ENCODE results near the gene AKIP1.
"Not testable (repeated sequence)": the region's sequence is repeated elsewhere in the genome, so short reads cannot be mapped to it uniquely, and the experiment has no call there.

AKIP1 gene, protein sequence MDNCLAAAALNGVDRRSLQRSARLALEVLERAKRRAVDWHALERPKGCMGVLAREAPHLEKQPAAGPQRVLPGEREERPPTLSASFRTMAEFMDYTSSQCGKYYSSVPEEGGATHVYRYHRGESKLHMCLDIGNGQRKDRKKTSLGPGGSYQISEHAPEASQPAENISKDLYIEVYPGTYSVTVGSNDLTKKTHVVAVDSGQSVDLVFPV

DNA sequence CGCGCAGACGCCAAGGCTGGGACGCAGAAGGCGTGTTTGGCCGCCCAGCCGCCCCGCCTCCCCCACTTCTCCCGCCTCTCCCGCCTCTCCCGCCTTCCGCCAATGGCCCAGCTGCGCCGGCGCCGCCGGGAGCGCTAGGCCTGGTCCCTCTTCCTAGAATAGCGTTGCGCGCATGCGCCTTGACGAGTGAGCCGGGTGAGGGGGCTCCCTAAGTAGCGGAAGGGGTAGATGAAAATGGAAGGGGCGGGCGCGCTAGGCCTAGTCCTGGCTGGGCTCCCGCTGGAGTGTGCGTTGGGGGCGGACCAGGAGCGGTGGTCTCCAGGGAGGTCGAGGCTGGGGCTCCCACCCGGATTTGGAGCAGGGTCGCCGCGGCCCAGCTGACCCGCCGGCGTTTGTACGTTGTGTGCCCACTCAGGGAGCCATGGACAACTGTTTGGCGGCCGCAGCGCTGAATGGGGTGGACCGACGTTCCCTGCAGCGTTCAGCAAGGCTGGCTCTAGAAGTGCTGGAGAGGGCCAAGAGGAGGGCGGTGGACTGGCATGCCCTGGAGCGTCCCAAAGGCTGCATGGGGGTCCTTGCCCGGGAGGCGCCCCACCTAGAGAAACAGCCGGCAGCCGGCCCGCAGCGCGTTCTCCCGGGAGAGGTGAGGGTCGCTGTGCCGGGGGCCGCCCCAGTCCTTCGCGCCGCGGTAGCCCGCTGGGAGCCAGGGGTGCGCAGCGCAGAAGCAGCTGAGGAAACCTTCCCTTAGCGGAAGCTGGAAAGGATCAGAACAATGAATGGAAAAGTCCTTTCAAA is at the start of gene AKIP1:
AKIP1 (plus strand) TSS at position 161 of the 795 bp plus-strand sequence; CDS start at position 422, 261 bp downstream.
- in situ Hi-C loops (cut with MboI; ENCODE audit: low sequenced_read_pairs), result no loop called here

DNA sequence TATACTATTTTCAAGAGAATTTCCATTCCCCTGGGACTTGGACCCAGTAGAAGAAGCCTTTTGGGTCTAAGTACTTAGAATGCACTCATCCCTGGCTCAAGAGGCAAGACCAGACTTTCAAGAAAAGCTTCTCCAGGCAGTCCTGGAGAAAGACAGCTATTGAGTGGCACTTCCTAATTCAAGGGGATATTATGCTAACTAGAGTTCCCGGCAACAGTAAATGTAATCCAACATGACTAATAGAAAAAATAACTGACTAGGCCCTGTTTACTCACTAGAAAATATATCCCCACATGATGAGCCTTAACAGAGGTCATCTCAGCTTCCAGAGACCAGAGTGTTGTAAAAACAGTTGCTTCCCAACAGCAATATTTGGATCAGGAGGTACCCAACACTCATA is 47.2 kb upstream of the AKIP1 start:
- in situ Hi-C loops (cut with MboI; ENCODE audit: low sequenced_read_pairs), result no loop called here

DNA sequence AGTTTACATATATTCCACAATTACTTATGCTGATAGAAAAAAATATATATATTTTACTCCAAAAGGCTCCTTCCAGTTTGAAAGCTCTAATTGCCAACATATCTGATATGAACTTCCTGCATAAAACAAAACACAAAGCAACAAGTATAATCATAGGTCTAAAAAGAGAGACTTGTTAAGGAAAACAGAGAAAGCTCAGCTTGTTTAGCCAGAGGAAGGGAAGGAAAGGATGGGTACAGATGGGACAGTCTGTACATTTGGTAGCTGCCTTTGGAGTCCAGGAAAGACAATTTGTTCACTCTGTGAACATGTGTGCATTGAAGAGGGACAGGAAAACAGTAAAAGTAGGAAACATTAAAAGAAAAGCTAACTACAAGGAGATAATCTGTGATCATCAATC is 45.7 kb upstream of the AKIP1 start:
- in situ Hi-C loops (cut with MboI; ENCODE audit: low sequenced_read_pairs), result no loop called here

DNA sequence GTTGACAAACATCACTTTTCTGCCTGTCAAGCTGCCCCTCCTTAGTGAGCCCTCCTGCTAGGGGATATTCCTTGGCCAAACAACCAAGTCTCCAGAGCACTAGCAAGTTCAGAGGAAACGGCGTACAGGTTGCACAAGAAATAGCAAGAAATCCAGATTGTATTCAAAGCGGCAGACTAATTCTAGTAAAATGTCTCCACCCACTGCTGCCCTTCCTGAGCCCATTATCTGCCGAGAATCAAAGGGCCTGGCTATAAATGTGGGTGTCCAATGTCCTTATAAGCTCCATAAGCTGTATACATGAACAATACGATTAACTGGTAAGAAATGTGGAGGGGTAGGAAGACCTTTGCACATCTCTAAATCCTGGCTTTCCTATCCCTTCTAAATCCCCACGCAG is 44.0 kb upstream of the AKIP1 start:
- in situ Hi-C loops (cut with MboI; ENCODE audit: low sequenced_read_pairs), result no loop called here

DNA sequence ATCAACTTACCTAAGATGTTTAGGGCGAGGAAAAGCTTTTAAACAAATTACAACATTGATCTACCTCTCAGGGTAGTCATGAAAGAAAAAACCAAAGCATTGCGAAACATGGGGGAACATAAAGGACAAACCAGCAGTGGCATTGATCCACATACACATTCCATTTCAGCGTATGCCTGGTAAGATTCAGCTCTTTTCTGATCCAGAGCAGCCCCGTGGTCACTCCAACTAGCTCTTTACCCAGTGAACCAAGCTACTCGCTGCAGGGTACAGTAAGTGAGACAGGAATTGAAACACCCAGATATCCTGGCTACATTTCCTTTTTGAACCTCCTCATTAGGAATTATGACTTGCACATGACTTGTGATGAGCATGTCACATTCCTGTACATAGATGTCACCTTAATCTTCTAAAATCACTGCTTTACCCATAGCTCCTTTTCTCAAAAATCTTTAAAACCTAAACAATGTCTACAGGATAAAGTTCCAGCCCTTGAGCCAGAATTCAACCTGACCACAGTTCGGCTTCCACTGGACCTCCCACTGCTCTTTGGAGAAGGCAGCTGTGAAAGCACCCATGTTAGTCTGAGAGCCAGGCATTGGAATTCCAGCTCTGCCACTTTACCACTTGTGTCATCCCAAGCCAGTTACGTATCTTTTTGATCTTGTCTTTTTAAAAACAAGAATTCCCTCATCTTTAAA is 42.9 kb upstream of the AKIP1 start:
- in situ Hi-C loops (cut with MboI; ENCODE audit: low sequenced_read_pairs), result no loop called here

DNA sequence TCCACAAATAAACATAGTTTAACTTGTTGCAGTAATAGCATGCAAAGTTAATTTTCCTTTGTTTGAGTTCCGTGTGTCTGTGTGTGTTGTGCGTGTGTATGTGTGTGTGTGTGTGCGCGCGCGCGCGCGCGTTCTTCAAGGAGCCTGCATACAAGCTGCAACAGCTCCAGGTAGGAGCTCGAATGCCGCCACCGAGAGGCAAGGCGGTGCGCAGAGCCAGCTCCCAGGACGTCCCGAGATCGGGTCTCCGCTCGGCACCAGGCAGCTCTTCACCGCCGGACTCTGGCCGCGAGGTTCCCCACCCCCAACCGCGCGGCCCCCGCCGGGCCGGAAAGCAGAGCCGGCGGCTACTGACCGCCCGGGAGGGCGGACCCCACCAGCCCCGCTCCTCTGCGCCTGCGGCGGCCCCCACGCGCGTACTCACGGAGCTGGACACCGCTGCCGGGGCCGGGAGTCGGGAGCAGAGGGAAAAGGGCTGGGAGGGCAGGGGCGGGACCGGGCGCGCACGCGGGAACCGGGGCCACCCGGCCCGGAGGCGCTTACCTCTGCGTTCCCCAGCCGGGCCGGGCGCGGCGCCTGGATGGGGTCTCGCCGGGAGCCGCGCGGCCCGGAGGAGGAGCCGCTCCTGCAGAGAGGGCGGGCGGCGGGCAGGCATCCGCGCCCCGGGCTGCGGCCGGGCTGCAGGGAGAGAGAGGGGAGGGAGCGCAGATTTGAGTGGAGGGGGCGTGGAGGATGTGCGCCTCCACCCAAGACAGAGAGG is 40.4 kb upstream of the AKIP1 start:
- in situ Hi-C loops (cut with MboI; ENCODE audit: low sequenced_read_pairs), result no loop called here

DNA sequence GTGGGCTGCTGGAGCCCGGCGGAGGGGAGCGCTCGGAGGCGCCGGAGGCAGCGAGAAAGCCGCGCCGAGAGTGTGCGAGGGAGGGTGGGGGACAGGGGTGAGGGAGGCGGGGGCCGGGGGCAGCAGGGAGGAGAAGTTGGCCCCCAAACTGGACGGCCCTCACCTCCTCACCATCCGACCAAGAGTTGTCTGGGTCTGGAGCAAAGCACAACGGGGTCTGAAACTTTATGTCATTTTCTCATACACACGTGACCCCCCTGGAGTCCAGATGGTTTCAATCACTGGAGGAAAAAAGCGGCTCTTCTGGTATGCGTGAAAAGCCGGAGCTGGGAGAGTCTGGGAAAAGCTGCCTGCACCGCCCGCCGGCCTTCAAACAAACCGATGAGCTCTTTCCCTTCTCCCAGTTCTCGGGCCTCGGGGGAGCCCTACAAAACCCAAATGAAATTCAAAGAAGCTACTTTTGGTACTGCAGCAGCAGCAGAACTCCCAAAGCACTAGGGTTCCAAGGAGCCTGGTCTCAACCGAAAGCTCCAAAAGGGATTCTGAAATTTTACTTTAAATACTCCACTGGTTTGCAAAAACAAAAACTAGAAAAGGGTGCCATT is 39.7 kb upstream of the AKIP1 start:
- in situ Hi-C loops (cut with MboI; ENCODE audit: low sequenced_read_pairs), result no loop called here

DNA sequence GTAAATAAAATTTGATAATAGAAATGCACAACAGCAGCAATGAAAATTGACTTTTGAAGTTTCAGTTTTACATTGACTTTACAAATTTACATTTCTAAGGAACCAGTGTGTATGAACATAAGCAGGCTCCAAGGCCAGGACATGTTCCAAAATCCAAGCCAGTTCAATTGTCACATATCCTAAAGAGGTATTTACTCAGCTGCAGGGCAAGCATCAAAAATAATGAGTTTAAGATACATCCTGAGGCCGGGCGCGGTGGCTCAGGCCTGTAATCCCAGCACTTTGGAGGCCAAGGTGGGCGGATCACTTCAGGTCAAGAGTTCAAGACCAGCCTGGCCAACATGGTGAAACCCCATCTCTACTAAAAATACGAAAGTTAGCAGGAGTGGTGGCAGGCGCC is 39.0 kb upstream of the AKIP1 start:
- in situ Hi-C loops (cut with MboI; ENCODE audit: low sequenced_read_pairs), result no loop called here

DNA sequence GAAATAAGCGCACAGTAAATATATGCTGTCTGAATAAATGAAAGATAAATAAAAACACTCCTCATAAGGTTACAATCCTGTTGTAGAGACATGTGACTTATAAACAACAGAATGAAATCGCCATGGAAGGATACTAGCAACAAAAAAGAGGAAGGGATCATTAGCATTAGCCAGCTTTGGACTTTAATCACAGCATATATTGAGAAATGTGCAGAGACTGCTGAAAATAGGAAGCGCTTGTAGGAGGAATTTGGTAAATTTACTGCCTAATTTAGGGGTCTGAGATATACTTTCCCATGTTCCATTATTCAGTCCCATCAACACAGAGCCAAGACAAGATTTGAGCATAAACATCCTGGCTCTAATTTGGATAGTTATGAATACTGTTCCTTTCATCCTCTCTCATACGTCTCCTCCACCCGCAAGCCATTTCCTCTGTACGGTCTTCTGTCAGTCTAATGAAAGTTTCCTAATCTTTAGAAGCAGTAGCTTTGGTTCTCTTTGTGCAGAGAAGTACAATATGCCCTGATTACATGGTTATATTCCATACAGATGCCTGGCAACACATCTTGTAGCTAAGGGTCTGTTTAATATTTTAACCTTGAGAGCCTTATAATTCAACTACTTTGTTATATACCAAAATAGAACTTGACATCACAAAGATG is 37.1 kb upstream of the AKIP1 start:
- in situ Hi-C loops (cut with MboI; ENCODE audit: low sequenced_read_pairs), result no loop called here

DNA sequence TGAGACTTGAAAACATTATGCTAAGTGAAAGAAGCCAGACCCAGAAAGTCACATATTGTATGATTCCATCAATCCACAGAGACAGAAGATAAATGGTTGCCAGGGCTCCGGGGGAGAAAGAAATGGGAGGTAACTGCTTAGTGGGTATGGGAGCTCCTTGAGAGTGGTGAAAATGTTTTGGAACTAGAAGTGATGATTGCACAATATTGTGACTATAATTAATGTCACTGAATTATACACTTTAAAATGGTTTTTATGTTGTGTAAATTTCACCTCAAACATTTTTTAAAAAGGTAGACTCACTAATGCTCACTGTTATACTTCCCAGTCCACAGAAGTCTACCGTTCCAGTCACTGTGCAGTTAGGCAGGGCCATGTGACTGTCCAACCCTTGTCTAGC is 32.2 kb upstream of the AKIP1 start:
- in situ Hi-C loops (cut with MboI; ENCODE audit: low sequenced_read_pairs), result no loop called here

DNA sequence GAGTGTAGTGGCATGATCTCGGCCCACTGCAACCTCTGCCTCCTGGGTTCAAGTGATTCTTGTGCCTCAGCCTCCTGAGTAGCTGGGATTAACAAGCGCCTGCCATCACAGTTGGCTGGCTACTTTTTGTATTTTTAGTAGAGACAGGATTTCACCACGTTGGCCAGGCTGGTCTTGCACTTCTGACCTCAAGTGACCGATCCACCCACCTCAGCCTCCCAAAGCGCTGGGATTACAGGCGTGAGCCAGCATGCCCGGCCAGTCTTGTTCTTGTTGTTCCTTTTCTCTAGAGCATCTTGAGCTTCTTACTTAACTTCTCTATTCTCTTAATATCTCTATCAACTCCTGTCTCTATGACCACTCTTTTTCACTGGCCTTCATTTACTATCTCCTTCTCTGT is 29.4 kb upstream of the AKIP1 start:
- in situ Hi-C loops (cut with MboI; ENCODE audit: low sequenced_read_pairs), result not testable (repeated sequence)

DNA sequence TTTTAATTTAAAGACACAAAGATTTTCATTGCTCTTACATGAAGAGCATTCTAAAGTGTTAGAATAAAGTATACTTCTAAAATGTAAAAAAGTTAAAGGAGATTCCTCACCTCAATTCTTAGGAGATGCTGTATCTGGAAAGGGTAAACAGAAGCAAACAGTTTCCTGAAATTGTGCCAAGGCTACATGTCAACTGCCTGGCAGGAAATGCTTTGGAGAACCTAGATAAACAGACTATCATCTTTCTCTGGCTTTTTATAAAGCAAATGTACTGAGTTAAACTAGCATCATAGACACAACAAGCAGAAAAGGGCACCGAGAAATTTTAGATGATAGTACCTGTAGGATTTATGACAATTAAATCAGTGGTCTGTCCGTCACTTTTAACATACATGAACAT is 24.7 kb upstream of the AKIP1 start:
- in situ Hi-C loops (cut with MboI; ENCODE audit: low sequenced_read_pairs), result no loop called here

DNA sequence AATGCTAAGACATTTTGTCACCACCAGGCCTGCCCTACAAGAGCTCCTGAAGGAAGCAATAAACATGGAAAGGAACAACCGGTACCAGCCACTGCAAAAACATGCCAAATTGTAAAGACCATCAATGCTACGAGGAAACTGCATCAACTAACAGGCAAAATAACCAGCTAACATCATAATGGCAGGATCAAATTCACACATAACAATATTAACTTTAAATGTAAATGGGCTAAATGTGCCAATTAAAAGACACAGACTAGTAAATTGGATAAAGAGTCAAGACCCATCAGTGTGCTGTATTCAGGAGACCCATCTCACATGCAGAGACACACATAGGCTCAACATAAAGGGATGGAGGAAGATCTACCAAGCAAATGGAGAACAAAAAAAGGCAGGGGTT is 19.8 kb upstream of the AKIP1 start:
- in situ Hi-C loops (cut with MboI; ENCODE audit: low sequenced_read_pairs), result not testable (repeated sequence)

DNA sequence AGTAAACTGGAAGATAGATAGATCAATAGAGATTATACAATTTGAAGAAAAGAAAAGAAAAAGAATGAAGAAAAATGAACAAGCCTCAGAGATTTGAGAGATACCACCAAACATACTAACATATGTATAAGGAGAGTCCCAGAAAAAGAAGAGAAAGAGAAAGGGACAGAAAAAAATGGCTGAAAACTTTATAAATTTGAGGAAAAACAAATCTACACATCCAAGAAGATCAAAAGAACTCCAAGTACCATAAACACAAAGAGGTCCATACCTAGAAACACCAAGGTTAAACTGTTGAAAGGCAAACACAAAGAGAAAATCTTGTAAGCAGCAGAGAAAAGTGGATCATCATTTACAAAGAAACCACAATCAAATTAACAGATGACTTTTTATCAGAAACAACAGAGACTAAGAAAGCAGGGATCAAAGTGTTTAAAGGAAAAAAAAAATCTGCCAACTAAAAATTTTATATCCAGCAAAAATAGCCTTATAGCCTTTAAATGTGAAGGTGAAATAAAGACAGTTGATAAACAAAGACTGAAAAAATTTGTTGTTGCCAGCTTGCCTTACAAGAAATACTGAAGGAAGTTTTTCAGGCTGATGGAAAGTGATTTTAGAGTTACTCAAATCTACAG is 11.8 kb upstream of the AKIP1 start:
- in situ Hi-C loops (cut with MboI; ENCODE audit: low sequenced_read_pairs), result no loop called here

DNA sequence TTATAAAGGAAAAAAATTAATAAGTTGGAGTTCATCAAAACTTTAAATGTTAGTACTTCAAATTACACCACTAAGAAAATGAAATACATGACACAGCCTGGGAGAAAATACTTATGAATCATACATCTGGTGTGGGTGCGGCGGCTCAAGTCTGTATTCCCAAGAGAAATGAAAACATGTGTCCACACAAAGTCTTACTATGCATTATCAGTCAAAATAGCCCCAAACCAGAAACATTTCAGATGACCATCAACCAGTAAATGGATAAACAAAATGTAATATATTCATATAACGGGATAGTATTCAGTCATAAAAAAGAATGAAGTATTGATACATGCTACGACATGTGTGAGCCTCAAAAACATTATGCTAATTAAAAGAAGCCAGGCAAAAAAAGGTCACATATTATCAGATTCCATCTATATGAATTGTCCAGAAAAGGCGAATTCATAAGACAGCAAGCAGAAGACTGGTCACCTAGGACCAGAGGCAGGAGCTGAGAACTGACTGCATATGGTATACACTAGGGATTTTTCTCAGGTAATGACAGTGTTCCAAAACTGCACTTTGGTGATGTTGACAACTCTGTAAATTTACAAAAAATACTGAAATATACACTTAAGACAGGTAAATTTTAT is 5.3 kb upstream of the AKIP1 start:
- in situ Hi-C loops (cut with MboI; ENCODE audit: low sequenced_read_pairs), result no loop called here

DNA sequence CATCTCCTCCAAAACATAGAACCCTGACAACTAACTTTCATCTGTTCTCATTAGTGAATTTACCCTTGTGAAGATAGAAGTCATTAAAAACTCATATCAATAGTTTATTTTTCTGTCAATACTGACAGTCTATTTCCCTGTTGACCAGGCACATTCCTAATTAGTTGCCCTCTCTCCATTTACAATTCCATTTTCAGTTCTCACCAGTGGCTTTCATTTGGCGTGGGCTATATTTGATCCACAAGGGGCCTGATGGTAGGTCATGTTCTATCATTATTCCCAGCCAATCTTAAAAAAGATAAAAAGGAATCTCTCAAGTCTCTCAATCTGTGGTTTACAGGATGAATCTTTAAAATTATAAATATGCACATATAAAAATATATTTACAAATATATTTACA is 3.9 kb upstream of the AKIP1 start:
- in situ Hi-C loops (cut with MboI; ENCODE audit: low sequenced_read_pairs), result no loop called here

DNA sequence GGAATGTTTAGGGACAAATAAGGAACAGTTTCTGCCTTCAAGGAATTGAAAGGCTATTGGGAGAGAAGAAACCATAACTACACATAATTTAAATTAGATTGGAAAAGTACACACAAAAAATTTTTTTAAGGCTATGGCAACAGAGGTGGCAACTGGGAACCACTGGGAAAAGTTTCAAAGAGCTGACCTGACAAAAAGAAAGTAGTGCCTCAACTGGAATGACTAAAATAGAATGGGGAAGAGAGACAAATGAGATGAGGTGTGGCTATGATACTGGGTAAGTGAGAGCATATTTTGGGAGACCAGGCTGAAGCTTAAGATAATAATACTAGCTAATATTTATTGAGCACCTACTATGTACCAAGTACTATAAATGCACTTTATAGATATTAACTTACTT is 2.9 kb upstream of the AKIP1 start:
- in situ Hi-C loops (cut with MboI; ENCODE audit: low sequenced_read_pairs), result no loop called here

DNA sequence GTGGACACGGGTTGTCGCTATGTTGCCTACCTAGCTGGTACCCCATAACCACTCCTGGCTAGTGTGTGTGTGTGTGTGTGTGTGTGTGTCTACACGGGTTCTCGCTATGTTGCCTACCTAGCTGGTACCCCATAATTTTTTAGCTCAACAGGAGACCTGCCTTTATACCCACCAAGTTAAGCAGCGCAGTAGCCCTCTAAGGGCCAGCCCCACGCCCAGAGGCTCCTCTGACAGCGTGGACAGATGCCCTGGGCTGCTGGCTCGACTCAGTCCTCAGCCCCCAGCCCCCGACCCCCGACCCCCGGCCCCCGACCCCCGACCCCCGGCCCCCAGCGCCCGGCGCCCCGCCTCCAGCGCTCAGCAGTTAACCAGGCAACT is 351 bp upstream of the AKIP1 start:
- in situ Hi-C loops (cut with MboI; ENCODE audit: low sequenced_read_pairs), result no loop called here

DNA sequence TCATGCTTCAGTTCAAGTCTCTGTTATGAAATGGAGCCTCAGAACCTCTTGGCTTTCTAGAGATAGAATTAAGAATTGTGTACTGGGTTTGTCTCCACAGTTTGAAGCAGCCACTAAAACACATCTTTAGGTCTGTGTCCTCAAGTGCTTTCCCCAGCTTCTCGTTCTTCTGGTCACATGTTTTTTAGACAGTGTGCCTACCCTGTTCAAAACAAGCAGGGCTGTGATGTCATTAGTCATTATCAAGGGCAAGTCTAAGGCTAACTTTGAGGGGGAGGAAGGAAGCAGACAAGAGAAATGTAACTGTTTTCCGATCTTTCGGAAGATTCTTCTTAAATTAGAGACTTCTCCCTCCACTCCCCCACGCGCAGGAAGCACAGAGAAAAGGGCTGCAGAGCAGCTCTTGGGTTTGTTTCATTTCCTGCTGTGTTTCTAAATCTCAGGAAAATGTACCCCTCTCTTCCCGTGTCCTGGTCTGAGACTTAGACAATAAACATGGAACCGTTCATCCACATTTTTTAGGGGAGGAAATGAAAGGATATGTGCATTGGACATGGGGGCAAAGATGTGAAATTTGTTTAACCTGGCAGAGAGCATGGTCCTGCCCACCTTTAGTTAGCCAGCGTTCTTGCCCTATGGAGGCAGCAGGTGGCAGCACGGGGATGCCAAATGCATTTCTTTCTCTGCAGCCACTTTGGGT is 3.1 kb downstream of the AKIP1 start:
- in situ Hi-C loops (cut with MboI; ENCODE audit: low sequenced_read_pairs), result no loop called here

Data from HL-60/S4 treated with phorbol 12-myristate 13-acetate at 8.2 ng/mL for 4 days and 3 days (cell line).